Measurements from ENCODE around the gene TNFRSF1A. TPM values are rescaled to one million over a fixed set of nuclear protein-coding genes. Genes with fewer than 3 reads are reported as not detected.

The TNFRSF1A gene
- total and polyA plus RNA-seq, 2 of the 13 experiments (the other 11 are each of a cell fraction or from before 2014, with no cell fraction given) = 41.5 to 61.2 TPM

- TF ChIP-seq KIAA2018 (CRISPR knock-in tag; IDR thresholded peaks at IDR 0.05; ENCODE audit: borderline replicate concordance) = no peak
- TF ChIP-seq AHR (CRISPR knock-in tag; IDR thresholded peaks at IDR 0.05) = peak; percentile 74; the same call in 1 of the 2 replicates
- TF ChIP-seq TMF1 (CRISPR knock-in tag; IDR thresholded peaks at IDR 0.05; ENCODE audit: low read depth) = peak; percentile 98
- TF ChIP-seq THAP9 (CRISPR knock-in tag; IDR thresholded peaks at IDR 0.05; ENCODE audit: borderline replicate concordance) = peak; percentile 99
- peak; percentile 57 for TF ChIP-seq ZNF646 (CRISPR knock-in tag; IDR thresholded peaks at IDR 0.05)
- peak; percentile 86; the same call in 1 of the 2 replicates for TF ChIP-seq ZNF674 (CRISPR knock-in tag; IDR thresholded peaks at IDR 0.05; ENCODE audit: low read depth)
- TF ChIP-seq BRCA1 (CRISPR knock-in tag; IDR thresholded peaks at IDR 0.05) = peak; percentile 46; the same call in 1 of the 2 replicates
Measured at GRCh38 chr12:6383572-6384498, 42.0 kb upstream of the TNFRSF1A start, which contains the start of gene LTBR (continued).
